SU-DHL-6 (cell line): ENCODE measurements around the gene MRE11.
"Not testable (repeated sequence)": the region's sequence is repeated elsewhere in the genome, so short reads cannot be mapped to it uniquely, and the experiment has no call there.

Source experiments
- H2AFZ ChIP-seq: fragments of 200-600 bp; sonication (generic); 2 replicates; pipeline ENCODE4 v1.6.1; 2014; ENCODE audit warnings: low read depth, mild to moderate bottlenecking, moderate library complexity, mixed read lengths, antibody characterized with exemption, low read length; ENCODE audit not compliant: severe bottlenecking
- H3F3A ChIP-seq: fragments of 200-600 bp; shearing (Covaris generic); 2 replicates; pipeline ENCODE4 v1.6.0; 2016; ENCODE audit warnings: antibody characterized with exemption, mild to moderate bottlenecking; ENCODE audit not compliant: insufficient read depth
- H3K27ac ChIP-seq: fragments of 200-600 bp; sonication (generic); 2 replicates; pipeline ENCODE4 v1.5.1; 2016; ENCODE audit warnings: low read depth, mild to moderate bottlenecking, low read length, moderate library complexity, mixed read lengths
- H3K27me3 ChIP-seq: fragments of 200-600 bp; sonication (generic), shearing (Covaris generic); 2 replicates; pipeline ENCODE4 v1.6.0; 2014; ENCODE audit warnings: mild to moderate bottlenecking, low read length
- H3K36me3 ChIP-seq: fragments of 200-600 bp; sonication (generic); 2 replicates; pipeline ENCODE4 v1.6.1; 2014; ENCODE audit warnings: mild to moderate bottlenecking, low read length, mixed read lengths
- H3K4me2 ChIP-seq: fragments of 300-600, 200-600 bp; shearing (Covaris generic), sonication (generic); 2 replicates; pipeline ENCODE4 v1.6.0; 2014; ENCODE audit warnings: low read length, low read depth, mild to moderate bottlenecking; ENCODE audit not compliant: poor library complexity, severe bottlenecking
- H3K4me3 ChIP-seq: fragments of 200-600 bp; sonication (generic); 2 replicates; pipeline ENCODE4 v1.5.1; 2014; ENCODE audit warnings: antibody characterized with exemption, low read length, mild to moderate bottlenecking, mixed read lengths; ENCODE audit not compliant: insufficient read depth, poor library complexity, severe bottlenecking
- H3K79me2 ChIP-seq: fragments of 200-600 bp; sonication (generic); 2 replicates; pipeline ENCODE4 v1.6.1; 2014; ENCODE audit warnings: mild to moderate bottlenecking, low read length, moderate library complexity; ENCODE audit not compliant: insufficient read depth
- H3K9ac ChIP-seq: fragments of 200-600 bp; sonication (generic); 2 replicates; pipeline ENCODE4 v1.7.0; 2014; ENCODE audit warnings: mild to moderate bottlenecking, low read length
- H3K9me2 ChIP-seq: fragments of 200-600 bp; sonication (generic); replicated peaks from 2 replicates; pipeline ENCODE4 v1.6.1; 2014; ENCODE audit warnings: low read length; ENCODE audit not compliant: insufficient read depth
- H3K9me3 ChIP-seq: fragments of 200-600 bp; sonication (generic); 2 replicates; pipeline ENCODE4 v1.6.1; 2014; ENCODE audit warnings: low read length, mixed read lengths; ENCODE audit not compliant: insufficient read depth
- H4K20me1 ChIP-seq: fragments of 200-600 bp; sonication (generic); 2 replicates; pipeline ENCODE4 v1.6.1; 2014; ENCODE audit warnings: low read depth, mild to moderate bottlenecking, antibody characterized with exemption, low read length, moderate library complexity, mixed read lengths
- CTCF ChIP-seq: fragments of 200-600 bp; sonication (generic); IDR thresholded peaks from one replicate; pipeline ENCODE4 v1.5.1; 2017; ENCODE audit warnings: antibody characterized with exemption, mild to moderate bottlenecking, low read length, moderate library complexity; ENCODE audit not compliant: insufficient read depth, poor library complexity, severe bottlenecking
- EZH2phosphoT487 ChIP-seq: fragments of 200-600 bp; sonication (generic), shearing (Covaris generic); conservative IDR thresholded peaks from 2 replicates; pipeline ENCODE4 v1.6.1; 2018; ENCODE audit warnings: mild to moderate bottlenecking, antibody characterized with exemption, low read length, moderate library complexity, mixed read lengths

The MRE11 gene

GRCh38 chr11:94400457-94400838 lies 93.2 kb downstream of the MRE11 start:
- Histone ChIP-seq H2AFZ (no peak overlapping the region), H3K79me2 (no peaks in the 10 kb centered on the region), H3K4me3 (no peak overlapping the region), H3K27ac (no peak overlapping the region), H3K4me2 (no peak overlapping the region), H3K27me3 (no peaks in the 10 kb centered on the region), H4K20me1 (no peaks in the 10 kb centered on the region), H3K36me3 (no peaks in the 10 kb centered on the region), H3K9ac (no peak overlapping the region), H3K9me3 (no peaks in the 10 kb centered on the region), H3K9me2 (no peaks in the 10 kb centered on the region), H3F3A (no peaks in the 10 kb centered on the region)
- TF ChIP-seq CTCF = no peak
- TF ChIP-seq EZH2phosphoT487 = no peak

GRCh38 chr11:94400050-94400449 lies 93.6 kb downstream of the MRE11 start:
- no peaks in the 10 kb centered on the region for H3K36me3 ChIP-seq
- TF ChIP-seq CTCF (no peak), EZH2phosphoT487 (no peak)
- no peaks in the 10 kb centered on the region for H3K9me3 ChIP-seq
- H3K9me2 ChIP-seq = no peaks in the 10 kb centered on the region
- no peaks in the 10 kb centered on the region for H3F3A ChIP-seq
- H2AFZ ChIP-seq = no peak overlapping the region
- H3K27me3 ChIP-seq = no peaks in the 10 kb centered on the region
- H3K4me3 ChIP-seq = no peak overlapping the region
- H3K27ac ChIP-seq = no peak overlapping the region
- no peak overlapping the region for H3K9ac ChIP-seq
- no peaks in the 10 kb centered on the region for H4K20me1 ChIP-seq
- no peaks in the 10 kb centered on the region for H3K79me2 ChIP-seq
- no peak overlapping the region for H3K4me2 ChIP-seq

GRCh38 chr11:94398101-94398500 lies 95.5 kb downstream of the MRE11 start:
- no peaks in the 10 kb centered on the region for H3K9me2 ChIP-seq
- H2AFZ ChIP-seq = no peak overlapping the region
- no peaks in the 10 kb centered on the region for H3F3A ChIP-seq
- H3K4me3 ChIP-seq = no peak overlapping the region
- H4K20me1 ChIP-seq = no peaks in the 10 kb centered on the region
- no peaks in the 10 kb centered on the region for H3K36me3 ChIP-seq
- H3K27me3 ChIP-seq = no peaks in the 10 kb centered on the region
- no peak overlapping the region for H3K4me2 ChIP-seq
- TF ChIP-seq EZH2phosphoT487 = no peak
- no peak for TF ChIP-seq CTCF
- no peak overlapping the region for H3K9ac ChIP-seq
- H3K79me2 ChIP-seq = no peaks in the 10 kb centered on the region
- no peak overlapping the region for H3K27ac ChIP-seq
- no peaks in the 10 kb centered on the region for H3K9me3 ChIP-seq

GRCh38 chr11:94396282-94396681 lies 97.4 kb downstream of the MRE11 start:
- Histone ChIP-seq H4K20me1 (no peaks in the 10 kb centered on the region), H3K4me2 (no peak overlapping the region), H3K27me3 (no peaks in the 10 kb centered on the region), H3K9ac (no peak overlapping the region), H3F3A (no peaks in the 10 kb centered on the region), H2AFZ (no peak overlapping the region), H3K4me3 (no peak overlapping the region), H3K36me3 (no peaks in the 10 kb centered on the region), H3K9me3 (no peaks in the 10 kb centered on the region), H3K79me2 (no peaks in the 10 kb centered on the region), H3K27ac (no peak overlapping the region), H3K9me2 (no peaks in the 10 kb centered on the region)
- TF ChIP-seq EZH2phosphoT487 (no peak), CTCF (no peak)

GRCh38 chr11:94391937-94392336 lies 101.7 kb downstream of the MRE11 start:
- not testable (repeated sequence) for H3K27ac ChIP-seq, H3K79me2 ChIP-seq, H3K9ac ChIP-seq, H4K20me1 ChIP-seq, H3K36me3 ChIP-seq, H3K9me3 ChIP-seq, H2AFZ ChIP-seq, H3K4me2 ChIP-seq, H3F3A ChIP-seq, H3K27me3 ChIP-seq, H3K9me2 ChIP-seq, H3K4me3 ChIP-seq
